Adrenal gland (tissue), 5 donors: Measurements from ENCODE around the gene C10orf95.

Experiments
- POLR2A ChIP-seq, 2 donors: fragments of 450-650 bp; IDR thresholded peaks; one replicate each; pipeline ENCODE4 v1.6.1; 2017; ENCODE audit warnings: antibody characterized with exemption in 2 of 2, mild to moderate bottlenecking in 2 of 2, moderate library complexity in 1 of 2
- TF ChIP-seq, protein P1 (sequence below), 6 experiments: fragments of 450-650 bp in 4 of 6; fragments of 200-600 bp in 2 of 6; sonication (generic) in 1 of 6; IDR thresholded peaks; 1 replicate in 5 of 6; 2 replicates in 1 of 6; pipeline versions ENCODE4 v1.5.1 to v1.8.0; 2016 to 2021; ENCODE audit warnings: antibody characterized with exemption in 6 of 6, mild to moderate bottlenecking in 2 of 6, moderate library complexity in 1 of 6
- donor health status: DM: no; HTN: no; CAD: no.

DNA sequence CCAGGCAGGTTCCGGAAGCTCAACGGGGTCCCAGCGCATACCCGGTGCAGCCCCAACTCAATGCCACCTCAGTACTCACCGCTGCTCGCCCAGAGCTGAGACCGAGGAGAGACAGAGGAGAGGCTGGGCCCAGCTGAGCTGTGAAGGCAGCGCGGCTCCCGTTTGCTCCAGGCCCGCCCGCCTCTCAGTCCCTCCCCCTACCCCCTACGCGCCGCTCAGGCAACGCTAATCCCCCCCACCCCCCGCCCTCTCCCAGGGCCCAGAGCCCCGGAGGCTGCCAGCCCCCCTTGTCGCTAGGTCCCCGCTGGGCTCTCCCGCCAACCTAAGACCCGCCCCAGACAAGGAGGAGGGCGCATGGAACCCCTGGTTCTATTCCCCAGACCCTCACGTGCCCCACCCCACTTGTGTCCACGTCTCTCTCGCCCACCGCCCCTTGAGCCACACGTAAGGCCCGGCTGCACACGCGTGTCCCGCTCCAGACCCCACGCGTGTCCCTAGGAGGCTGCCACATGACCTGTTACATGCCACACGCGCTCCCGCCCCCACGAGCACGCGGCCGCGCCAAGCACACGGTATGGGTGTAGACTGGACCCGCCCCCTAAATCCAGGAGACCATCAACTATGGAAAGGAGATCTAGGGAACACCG, 32.6 kb downstream of the C10orf95 start, which contains the start of gene PSD:
- TF ChIP-seq, protein P1, sequence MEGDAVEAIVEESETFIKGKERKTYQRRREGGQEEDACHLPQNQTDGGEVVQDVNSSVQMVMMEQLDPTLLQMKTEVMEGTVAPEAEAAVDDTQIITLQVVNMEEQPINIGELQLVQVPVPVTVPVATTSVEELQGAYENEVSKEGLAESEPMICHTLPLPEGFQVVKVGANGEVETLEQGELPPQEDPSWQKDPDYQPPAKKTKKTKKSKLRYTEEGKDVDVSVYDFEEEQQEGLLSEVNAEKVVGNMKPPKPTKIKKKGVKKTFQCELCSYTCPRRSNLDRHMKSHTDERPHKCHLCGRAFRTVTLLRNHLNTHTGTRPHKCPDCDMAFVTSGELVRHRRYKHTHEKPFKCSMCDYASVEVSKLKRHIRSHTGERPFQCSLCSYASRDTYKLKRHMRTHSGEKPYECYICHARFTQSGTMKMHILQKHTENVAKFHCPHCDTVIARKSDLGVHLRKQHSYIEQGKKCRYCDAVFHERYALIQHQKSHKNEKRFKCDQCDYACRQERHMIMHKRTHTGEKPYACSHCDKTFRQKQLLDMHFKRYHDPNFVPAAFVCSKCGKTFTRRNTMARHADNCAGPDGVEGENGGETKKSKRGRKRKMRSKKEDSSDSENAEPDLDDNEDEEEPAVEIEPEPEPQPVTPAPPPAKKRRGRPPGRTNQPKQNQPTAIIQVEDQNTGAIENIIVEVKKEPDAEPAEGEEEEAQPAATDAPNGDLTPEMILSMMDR (IDR thresholded peaks at IDR 0.05): no peak
- no peak for TF ChIP-seq POLR2A (IDR thresholded peaks at IDR 0.05)
